ENCODE measurements around the gene STIL.

The STIL gene

GRCh38 chr1:47232187-47232874 lies 81.6 kb downstream of the STIL start, which contains the start of gene TAL1:
Gene TAL1 (minus strand): TSS chr1:47232225. CDS start chr1:47225888, 6,337 bp downstream.
- DNase-seq = no peak

DNA sequence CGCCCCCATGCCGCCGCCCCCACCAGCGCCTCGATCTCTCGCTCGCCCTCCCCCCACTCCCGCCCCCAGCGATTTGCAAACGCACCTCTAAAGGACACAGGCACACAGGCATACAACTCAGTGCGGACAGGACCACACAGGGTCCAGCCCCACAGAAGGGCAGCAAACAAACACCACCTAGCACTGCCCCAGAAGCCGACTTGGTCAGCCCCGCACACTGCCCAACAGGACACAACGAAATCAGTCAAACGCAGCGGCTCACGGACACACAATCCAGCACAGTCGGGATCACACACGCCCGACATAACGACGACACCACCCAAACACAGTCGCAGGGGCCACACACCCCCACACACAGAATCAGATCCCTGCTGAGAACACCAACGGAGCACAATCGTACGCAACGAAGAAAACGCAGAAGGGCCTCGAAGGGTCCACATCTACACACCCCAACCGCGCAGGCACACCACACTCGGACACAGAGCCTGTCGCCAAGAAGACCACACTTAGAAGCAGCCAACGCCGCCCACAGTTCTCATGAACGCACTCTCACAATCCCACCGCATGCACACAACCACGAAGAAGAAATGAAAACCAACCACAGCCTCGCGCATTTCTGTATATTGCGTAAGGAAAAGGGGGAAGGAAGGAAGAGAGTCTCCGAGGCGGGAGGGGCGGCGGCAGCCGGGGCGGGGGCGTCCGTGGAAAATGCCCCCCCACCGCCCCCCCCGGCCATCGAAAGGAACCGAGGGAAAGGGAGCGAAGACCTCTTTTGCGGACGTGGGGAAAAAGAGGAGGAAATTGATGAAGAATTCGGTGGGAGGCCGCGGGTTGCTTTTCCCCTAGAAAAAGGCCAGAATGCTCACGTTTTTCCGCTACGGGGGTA lies 82.4 kb downstream of the STIL start:
- DNase-seq = peak; percentile 5

DNA sequence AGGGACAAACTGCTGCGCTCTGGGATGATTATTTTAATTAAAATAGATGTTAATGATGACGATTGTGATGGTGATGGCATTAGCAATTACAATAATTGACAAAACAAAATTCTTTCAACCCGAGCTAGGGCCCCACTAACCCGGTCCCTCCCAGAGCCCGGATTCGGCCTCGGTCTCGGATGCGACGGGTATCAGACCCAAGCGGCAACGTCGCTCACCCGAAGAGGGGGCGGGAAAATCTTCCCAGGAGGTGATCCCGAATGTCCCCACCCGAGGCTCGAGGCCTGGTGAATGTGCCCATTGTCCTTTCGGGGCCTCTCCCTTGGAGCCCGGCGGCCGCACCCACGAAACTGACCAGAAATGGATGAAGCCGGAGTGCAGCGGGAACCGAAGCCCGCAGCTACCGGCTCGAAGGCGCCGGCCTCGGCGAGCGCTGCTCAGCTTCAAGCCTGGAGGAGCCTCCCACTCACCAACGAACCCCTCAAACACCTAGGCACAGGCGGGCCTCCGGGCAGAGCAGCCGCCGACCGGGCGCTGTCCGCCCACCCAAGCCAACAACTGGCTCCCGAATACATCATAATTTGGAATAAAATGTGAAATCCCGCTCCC lies 83.2 kb downstream of the STIL start:
- no peak for DNase-seq

GRCh38 chr1:47229886-47230691 lies 83.9 kb downstream of the STIL start:
- DNase-seq = no peak

DNA sequence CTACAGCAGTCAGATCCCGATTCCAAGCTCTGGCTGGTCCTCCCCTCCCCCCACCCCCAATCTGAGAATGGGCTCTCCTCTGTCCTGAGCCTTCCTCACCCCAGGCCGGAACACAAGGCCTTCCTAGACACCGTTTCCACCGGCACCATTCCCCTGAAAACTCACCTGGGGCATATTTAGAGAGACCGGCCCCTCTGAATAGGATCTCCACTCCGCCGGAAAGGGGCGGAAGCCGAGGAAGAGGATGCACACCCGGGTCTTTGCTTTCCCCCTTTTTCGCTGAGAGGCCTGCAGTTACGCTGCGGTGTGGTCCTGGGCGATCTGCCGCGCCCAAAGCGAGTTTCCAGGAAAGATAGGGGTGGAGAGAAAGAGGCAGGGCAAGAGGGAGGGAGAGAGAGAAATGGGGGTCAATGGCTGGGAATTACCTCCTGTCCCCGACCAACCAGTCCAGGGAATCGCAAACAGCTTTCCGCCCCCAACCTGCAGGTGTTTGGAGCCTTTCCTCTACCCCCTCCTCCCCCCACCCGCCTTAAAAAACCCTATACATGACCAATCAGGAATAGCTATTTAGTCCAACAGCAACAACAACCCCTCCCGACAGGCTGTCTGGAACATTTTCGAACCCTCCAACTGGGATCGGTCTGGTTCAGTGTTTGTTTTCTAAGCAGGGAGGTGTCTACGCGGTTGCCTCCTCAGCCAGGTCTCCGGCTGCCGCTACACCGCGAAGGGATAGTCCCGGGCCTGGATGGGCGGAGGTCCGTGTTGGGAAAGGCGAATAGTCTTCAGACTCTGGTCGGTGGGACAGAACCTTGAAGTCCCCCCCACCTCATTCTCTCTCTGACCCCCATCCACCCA lies 84.7 kb downstream of the STIL start:
- DNase-seq = no peak

- DNase-seq = no peak
These were observed 85.3 kb downstream of the STIL start for GRCh38 chr1:47228644-47229030.

DNA sequence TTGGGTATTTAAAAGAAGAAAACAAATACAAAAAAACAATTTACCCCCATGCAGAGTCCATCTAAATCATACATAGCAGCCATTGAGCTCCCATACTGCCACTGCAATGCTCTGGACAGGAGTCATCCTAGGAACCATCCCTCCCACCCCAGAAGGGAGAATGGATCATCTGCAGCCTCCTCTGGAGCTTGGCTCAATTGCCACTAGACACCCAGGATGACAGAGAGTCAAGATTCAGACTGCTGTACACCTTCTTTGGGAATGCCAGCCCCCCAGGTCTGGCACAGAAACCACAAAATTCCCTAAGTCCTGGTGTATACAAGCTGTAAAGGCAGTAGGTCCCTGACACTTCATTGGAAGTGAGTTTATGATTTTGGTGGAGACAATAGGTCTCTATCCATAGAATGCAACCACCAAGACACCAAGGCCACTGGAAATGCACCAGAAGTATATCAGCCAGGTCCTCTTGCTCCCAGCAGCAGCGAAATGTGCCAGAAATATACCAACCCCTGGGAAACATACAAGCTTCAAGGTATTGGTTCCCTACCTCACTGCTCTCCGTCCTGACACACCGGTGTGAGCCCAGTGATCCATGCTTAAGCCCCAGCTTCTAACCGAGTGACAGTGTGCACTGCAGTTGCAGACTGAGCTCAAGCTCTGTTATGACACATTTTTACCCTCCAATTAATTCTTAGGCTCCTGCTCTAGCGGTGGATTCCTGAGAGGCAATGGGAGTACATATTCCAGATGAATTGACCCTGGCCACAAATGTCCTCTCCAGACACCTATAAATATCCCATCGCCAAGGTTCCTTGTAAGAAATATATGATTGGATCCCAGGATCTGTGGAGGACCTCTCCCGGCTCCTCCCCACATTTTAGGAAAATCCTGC lies 86.4 kb downstream of the STIL start:
- DNase-seq = no peak

- no peak for DNase-seq
These were observed 87.1 kb downstream of the STIL start for GRCh38 chr1:47226839-47227215.

- DNase-seq = no peak
These were observed 87.7 kb downstream of the STIL start for GRCh38 chr1:47226121-47226838.

GRCh38 chr1:47225430-47226100 lies 88.4 kb downstream of the STIL start:
- no peak for DNase-seq

DNA sequence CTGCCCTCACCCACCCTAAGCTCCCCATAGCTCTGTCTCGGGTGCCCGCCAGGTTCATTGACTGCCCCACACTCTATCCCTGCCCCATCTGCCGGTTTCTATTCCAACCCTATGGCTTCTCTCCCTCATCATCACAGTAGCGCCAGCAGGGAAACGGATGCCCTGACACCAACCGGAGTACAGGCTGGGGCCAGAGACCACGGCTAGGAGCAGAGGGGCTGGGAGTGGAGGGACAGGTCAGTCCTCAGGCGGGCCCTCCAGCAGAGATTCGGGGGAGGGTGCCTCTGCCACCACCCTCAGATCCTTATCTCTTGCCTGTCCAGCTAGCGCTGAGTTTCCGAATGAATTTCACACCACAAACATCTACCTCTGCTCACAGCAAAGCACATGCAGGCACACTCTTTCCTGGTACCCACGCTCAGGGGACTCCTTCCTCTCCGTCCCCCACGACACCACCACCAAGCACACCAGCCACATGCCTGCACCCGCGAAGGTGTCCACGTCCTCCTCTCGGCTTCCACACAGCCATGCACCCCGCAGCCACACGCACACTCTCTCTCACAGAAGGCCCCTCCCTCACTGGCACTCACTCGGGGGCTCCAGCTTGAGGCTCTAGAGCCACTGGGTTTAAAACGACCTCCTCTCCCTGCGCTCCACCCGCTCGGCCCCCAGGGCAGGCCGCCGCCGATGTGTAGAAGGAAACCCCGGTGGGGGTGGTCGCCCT lies 89.1 kb downstream of the STIL start:
- no peak for DNase-seq

DNA sequence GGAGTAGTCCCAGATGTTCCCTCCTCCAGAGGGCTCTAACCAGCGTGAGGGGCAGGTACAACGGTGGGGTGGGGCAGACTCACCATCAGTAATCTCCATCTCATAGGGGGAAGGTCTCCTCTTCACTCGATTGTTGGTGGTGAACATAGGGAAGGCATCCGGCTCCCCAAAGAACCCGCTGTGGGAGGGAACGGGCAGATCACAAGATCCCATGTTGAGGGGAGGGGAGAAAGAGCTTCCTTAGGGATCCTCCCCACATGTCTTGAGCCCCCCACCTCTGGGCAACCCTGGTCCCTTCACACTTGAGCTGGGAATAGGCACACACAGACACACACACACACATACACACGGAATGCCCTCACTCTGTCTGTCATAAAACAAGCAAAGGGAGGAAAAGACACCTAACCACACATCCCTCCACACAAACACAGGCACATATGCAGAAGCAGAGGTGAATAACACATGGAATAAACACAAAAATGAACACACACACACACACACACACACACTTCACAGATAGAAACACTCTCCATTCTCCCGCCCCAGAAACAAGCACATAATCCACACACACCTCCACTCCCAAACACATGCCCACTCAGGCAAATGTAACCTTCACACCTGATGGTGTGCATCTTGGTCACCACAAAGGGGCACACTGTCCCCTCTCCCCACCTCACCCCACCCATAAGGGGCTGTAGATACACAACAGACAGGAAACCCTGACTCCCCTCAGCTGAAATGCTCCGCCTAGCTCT lies 89.8 kb downstream of the STIL start:
- no peak for DNase-seq

- no peak for DNase-seq
These were observed 90.6 kb downstream of the STIL start for GRCh38 chr1:47223174-47223920.

GRCh38 chr1:47222476-47222875 lies 91.5 kb downstream of the STIL start:
- no peak for DNase-seq

DNA sequence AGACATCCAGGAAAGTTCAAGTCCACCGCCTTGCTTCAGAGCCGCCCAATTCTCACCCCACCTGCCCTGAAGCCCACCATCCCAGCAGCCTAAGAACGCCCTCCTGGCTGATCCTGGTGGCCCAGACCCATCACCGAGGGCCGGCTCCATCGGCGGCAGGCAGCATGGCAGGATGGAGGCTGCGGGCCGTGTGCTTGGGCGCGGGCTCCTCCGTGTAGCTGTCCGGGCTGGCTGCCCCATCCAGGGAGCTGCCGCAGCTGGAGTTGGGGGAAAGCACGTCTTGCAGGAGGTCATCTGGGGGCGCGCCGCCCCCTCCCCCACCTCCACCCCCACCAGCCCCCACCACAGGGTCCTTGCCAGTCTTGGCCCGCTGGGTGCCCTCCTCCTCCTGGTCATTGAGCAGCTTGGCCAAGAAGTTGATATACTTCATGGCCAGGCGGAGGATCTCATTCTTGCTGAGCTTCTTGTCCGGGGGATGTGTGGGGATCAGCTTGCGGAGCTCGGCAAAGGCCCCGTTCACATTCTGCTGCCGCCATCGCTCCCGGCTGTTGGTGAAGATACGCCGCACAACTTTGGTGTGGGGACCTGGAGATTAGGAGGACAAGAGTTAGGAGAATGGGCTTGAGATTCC lies 94.2 kb downstream of the STIL start:
- DNase-seq = no peak

DNA sequence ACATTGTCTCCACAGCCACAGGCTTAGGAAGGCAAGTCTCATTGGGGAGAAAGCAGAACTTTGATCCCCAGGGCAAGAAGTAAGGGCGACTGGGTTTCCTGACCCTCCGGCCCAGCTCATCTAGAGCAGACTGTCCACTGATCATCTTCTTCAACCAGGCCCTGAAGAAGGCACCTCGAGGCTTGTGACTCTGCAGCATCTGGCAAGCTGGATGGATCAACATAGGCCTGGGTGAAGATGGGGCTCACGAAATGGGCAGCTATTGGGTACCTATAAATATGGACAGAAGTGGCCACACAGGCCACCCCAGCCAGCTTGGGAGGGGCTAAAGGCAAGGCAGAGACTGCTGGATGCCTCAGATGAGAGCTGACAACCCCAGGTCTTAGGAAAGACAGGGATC lies 94.9 kb downstream of the STIL start:
- no peak for DNase-seq
